Spleen (tissue), 7 donors: ENCODE data around the gene HIGD2A.

ENCODE experiments used
- POLR2A ChIP-seq, 3 donors: fragments of 450-650 bp; IDR thresholded peaks; one replicate each; pipeline ENCODE4 v1.5.1; 2017; ENCODE audit warnings: antibody characterized with exemption in 3 of 3, mild to moderate bottlenecking in 1 of 3
- POLR2AphosphoS5 ChIP-seq, 3 donors: sonication (generic); formaldehyde crosslinking; IDR thresholded peaks; one replicate each; pipeline ENCODE4 v1.5.1; 2017; ENCODE audit warnings: antibody characterized with exemption in 3 of 3
- TF ChIP-seq, protein P1 (sequence below), 11 experiments: fragments of 200-600 bp in 7 of 11; fragments of 450-650 bp in 4 of 11; sonication (generic) in 4 of 11; IDR thresholded peaks in 8 of 11; conservative IDR thresholded peaks in 3 of 11; 1 replicate in 7 of 11; 2 replicates in 4 of 11; pipeline versions ENCODE4 v1.4.0 to v1.8.0; 2016 to 2021; ENCODE audit warnings: antibody characterized with exemption in 11 of 11, inconsistent platforms in 4 of 11, mild to moderate bottlenecking in 1 of 11
- donor health status: DM: no; HTN: no; CAD: no; lungs with moderate emphysema.
- donor health status: DM: no; HTN: no; CAD: no.
- donor health status: DM: no; HTN: no; CAD: no.

DNA sequence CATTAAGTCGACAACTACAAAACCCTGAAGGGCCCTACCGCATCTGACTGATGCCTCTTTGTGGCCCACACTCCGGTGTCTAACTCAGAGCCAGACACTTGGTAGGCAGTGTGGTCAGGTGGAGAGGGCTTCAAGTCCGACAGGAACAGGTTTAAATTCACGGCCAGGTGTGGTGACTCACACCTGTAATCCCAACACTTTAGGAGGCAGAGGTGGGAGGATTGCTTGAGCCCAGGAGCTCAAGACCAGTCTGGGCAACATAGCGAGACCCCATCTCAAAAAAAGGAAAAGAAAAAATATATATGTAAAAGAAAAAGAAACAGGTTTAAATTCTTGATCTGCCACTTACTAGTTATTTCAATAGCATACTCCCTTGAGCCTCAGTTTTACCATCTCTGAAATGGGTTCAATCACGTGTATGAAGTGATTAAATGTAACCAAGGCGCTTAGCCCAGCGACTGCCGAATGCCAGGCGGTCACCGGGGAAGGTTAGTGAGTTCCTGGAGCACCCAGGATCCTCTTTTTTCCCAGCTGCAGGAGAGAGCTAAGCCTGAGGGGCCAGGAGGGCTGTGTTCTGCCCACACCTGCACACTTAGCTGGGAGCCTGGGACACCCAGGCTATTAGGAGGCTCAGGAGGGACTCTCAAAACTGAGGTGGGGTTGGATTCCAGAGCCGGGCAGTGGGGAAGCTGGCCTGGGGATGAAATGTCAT lies 26.8 kb downstream of the HIGD2A start:
- TF ChIP-seq, protein P1, sequence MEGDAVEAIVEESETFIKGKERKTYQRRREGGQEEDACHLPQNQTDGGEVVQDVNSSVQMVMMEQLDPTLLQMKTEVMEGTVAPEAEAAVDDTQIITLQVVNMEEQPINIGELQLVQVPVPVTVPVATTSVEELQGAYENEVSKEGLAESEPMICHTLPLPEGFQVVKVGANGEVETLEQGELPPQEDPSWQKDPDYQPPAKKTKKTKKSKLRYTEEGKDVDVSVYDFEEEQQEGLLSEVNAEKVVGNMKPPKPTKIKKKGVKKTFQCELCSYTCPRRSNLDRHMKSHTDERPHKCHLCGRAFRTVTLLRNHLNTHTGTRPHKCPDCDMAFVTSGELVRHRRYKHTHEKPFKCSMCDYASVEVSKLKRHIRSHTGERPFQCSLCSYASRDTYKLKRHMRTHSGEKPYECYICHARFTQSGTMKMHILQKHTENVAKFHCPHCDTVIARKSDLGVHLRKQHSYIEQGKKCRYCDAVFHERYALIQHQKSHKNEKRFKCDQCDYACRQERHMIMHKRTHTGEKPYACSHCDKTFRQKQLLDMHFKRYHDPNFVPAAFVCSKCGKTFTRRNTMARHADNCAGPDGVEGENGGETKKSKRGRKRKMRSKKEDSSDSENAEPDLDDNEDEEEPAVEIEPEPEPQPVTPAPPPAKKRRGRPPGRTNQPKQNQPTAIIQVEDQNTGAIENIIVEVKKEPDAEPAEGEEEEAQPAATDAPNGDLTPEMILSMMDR (IDR thresholded peaks at IDR 0.05 in 8 of 11, conservative IDR thresholded peaks at IDR 0.05 in 3 of 11): no peak
- TF ChIP-seq POLR2AphosphoS5 (IDR thresholded peaks at IDR 0.05): no peak
- TF ChIP-seq POLR2A (IDR thresholded peaks at IDR 0.05): no peak
